Naive thymus-derived CD4-positive, alpha-beta T cell (primary cell): ENCODE data around the gene RAB40B. TPM values are rescaled to one million over a fixed set of nuclear protein-coding genes. Genes with fewer than 3 reads are reported as not detected.

Experiments used
- ATAC-seq: fragments of 150-1000 bp; cut with Tn5 transposase; 2 replicates; pipeline ENCODE4 v1.10.0; 2021; ENCODE audit warnings: mild to moderate bottlenecking, moderate library complexity
- CTCF ChIA-PET: fragments of 350-600 bp; sonication (Branson Sonifier 250); formaldehyde crosslinking; loops from one replicate; lab custom pipeline; 2021; ENCODE audit warnings: antibody characterized with exemption; lab: Charles Lee
- POLR2A ChIA-PET: fragments of 350-600 bp; sonication (Branson Sonifier 250); formaldehyde crosslinking; loops from one replicate; lab custom pipeline; 2021; ENCODE audit warnings: antibody characterized with exemption, inconsistent platforms; lab: Charles Lee
- DNase-seq, 9 donors: peaks; one replicate each; pipeline versions ENCODE4 v3.0.0 to v3.0.0-alpha.2; 2020 to 2022; ENCODE audit warnings: mixed read lengths in 1 of 9
- H3K27ac ChIP-seq: one replicate; pipeline ENCODE4 v1.7.0; 2013; ENCODE audit warnings: mild to moderate bottlenecking, low read depth, low read length, moderate library complexity
- H3K27me3 ChIP-seq, 2 donors: one replicate each; pipeline ENCODE4 v1.7.0; 2013; ENCODE audit warnings: low read length in 2 of 2, mild to moderate bottlenecking in 2 of 2, moderate library complexity in 2 of 2; ENCODE audit not compliant: control insufficient read depth in 2 of 2, insufficient read depth in 2 of 2
- H3K36me3 ChIP-seq, 3 experiments: 1 replicate in 2 of 3; 2 replicates in 1 of 3; pipeline ENCODE4 v1.7.0; 2013; ENCODE audit warnings: low read length in 3 of 3, mild to moderate bottlenecking in 3 of 3, moderate library complexity in 1 of 3; ENCODE audit not compliant: insufficient read depth in 3 of 3, control insufficient read depth in 2 of 3
- H3K4me1 ChIP-seq, 2 donors: one replicate each; pipeline ENCODE4 v1.7.0; 2013; ENCODE audit warnings: low read length in 2 of 2, mild to moderate bottlenecking in 2 of 2, moderate library complexity in 1 of 2; ENCODE audit not compliant: control insufficient read depth in 2 of 2, insufficient read depth in 2 of 2
- H3K4me3 ChIP-seq: 2 replicates; pipeline ENCODE4 v1.7.0; 2013; ENCODE audit warnings: mild to moderate bottlenecking, low read length
- H3K9me3 ChIP-seq, 3 experiments: 1 replicate in 2 of 3; 2 replicates in 1 of 3; pipeline ENCODE4 v1.7.0; 2013; ENCODE audit warnings: low read length in 3 of 3; ENCODE audit not compliant: control insufficient read depth in 2 of 3
- H3K27ac Mint-ChIP-seq, 9 donors: one replicate each; pipeline ENCODE4 v1.8.0; 2020 to 2022; ENCODE audit warnings: mixed read lengths in 9 of 9, mild to moderate bottlenecking in 8 of 9, moderate library complexity in 5 of 9, inconsistent platforms in 2 of 9
- H3K27me3 Mint-ChIP-seq, 5 donors: one replicate each; pipeline ENCODE4 v1.8.0; 2021 to 2022; ENCODE audit warnings: mixed read lengths in 5 of 5, mild to moderate bottlenecking in 1 of 5
- H3K36me3 Mint-ChIP-seq, 5 donors: one replicate each; pipeline ENCODE4 v1.8.0; 2020 to 2022; ENCODE audit warnings: mixed read lengths in 5 of 5, mild to moderate bottlenecking in 3 of 5, inconsistent platforms in 1 of 5
- H3K4me1 Mint-ChIP-seq, 7 donors: one replicate each; pipeline ENCODE4 v1.8.0; 2020 to 2022; ENCODE audit warnings: mixed read lengths in 7 of 7, mild to moderate bottlenecking in 3 of 7, inconsistent platforms in 1 of 7
- H3K4me3 Mint-ChIP-seq, 10 donors: one replicate each; pipeline ENCODE4 v1.8.0; 2020 to 2022; ENCODE audit warnings: mild to moderate bottlenecking in 10 of 10, mixed read lengths in 10 of 10, moderate library complexity in 6 of 10, inconsistent platforms in 2 of 10
- H3K9me3 Mint-ChIP-seq, 11 donors: one replicate each; pipeline ENCODE4 v1.8.0; 2020 to 2022; ENCODE audit warnings: mixed read lengths in 11 of 11, mild to moderate bottlenecking in 4 of 11, inconsistent platforms in 1 of 11, moderate library complexity in 1 of 11
- intact Hi-C, 2 donors: fragments of 100-400 bp; cut with micrococcal nuclease; formaldehyde crosslinking; loops; one replicate each; pipeline ENCODE4 v1.15.1; 2023
- polyA plus RNA-seq, 2 donors: library from polyadenylated mRNA; unstranded; fragments of 300-500 nt; fragmentation: Illumina TruSeq; gene quantifications; one replicate each; pipeline ENCODE4 v1.2.3, GENCODE V29; 2021
- total RNA-seq, 6 experiments: library from RNA in 5 of 6; stranded (reverse) in 5 of 6; gene quantifications; 1 replicate in 5 of 6; 2 replicates in 1 of 6; pipeline ENCODE4 v1.2.3 and lab custom pipeline; 2021 to 2026

RAB40B gene
- total and polyA plus RNA-seq, 7 experiments from 2014 or later = 1.3 to 6.1 (median 2.9) TPM

GRCh38 chr17:82670661-82671450, 27.6 kb downstream of the RAB40B start:
- no peaks in the 10 kb centered on the region for H3K36me3 ChIP-seq
- Mint-ChIP-seq H3K4me3 (no peak overlapping the region), H3K4me1 (peaks cover 0 to 12% (median 9%) of the 10 kb centered on the region in 7 donors), H3K27ac (peak overlapping the region in 2 of 9 donors; percentile 26 to 72), H3K9me3 (no peaks in the 10 kb centered on the region), H3K27me3 (no peaks in the 10 kb centered on the region), H3K36me3 (peaks cover 0 to 4% (median 0%) of the 10 kb centered on the region in 5 donors)
- CTCF ChIA-PET = interaction anchor here (0.7 kb wide), 1 partner anchor 27 kb away, joined by 5 read pairs; no protein-coding TSS in a partner anchor
- ATAC-seq = no peak
- no peaks in the 10 kb centered on the region for H3K4me1 ChIP-seq
- no peaks in the 10 kb centered on the region for H3K9me3 ChIP-seq
- H3K4me3 ChIP-seq = no peak overlapping the region
- POLR2A ChIA-PET = no interaction called here
- no peaks in the 10 kb centered on the region for H3K27me3 ChIP-seq
- intact Hi-C loops = no loop called here
- H3K27ac ChIP-seq = no peak overlapping the region
- DNase-seq = no peak

GRCh38 chr17:82668631-82669099, 29.8 kb downstream of the RAB40B start:
- Mint-ChIP-seq H3K27ac (no peak overlapping the region), H3K4me3 (peak overlapping the region in 6 of 10 donors; percentile 21 to 60 (median 47)), H3K36me3 (no peaks in the 10 kb centered on the region), H3K27me3 (no peaks in the 10 kb centered on the region), H3K9me3 (no peaks in the 10 kb centered on the region), H3K4me1 (peaks cover 0 to 12% (median 9%) of the 10 kb centered on the region in 7 donors)
- ATAC-seq (peak; percentile 92), DNase-seq (peak in 7 of 9 donors; percentile 23 to 45 (median 42))
- Histone ChIP-seq H3K4me1 (no peaks in the 10 kb centered on the region), H3K27me3 (no peaks in the 10 kb centered on the region), H3K9me3 (no peaks in the 10 kb centered on the region), H3K27ac (no peak overlapping the region), H3K4me3 (no peak overlapping the region), H3K36me3 (no peaks in the 10 kb centered on the region)
- ChIA-PET CTCF (interaction anchor here (0.6 to 1.0 kb wide), 3 partner anchors 97 to 104 kb away, joined by 3 to 4 read pairs (median 4); no protein-coding TSS in a partner anchor), POLR2A (no interaction called here)
- intact Hi-C loops = loop anchor here in 1 of 2 donors (1.0 kb wide), 2 partner anchors 48 to 107 kb away; partner anchors contain the start of gene FN3KRP

- no peaks in the 10 kb centered on the region for H3K9me3 Mint-ChIP-seq
- H3K27ac Mint-ChIP-seq = no peak overlapping the region
- no peaks in the 10 kb centered on the region for H3K36me3 Mint-ChIP-seq
These were observed 30.4 kb downstream of the RAB40B start for GRCh38 chr17:82668024-82668630.

GRCh38 chr17:82667668-82668000, 30.9 kb downstream of the RAB40B start:
- intact Hi-C loops = no loop called here
- no peaks in the 10 kb centered on the region for H3K36me3 Mint-ChIP-seq

More at GRCh38 chr17:82668024-82668630, 30.4 kb downstream of the RAB40B start:
- Mint-ChIP-seq H3K27me3 (no peaks in the 10 kb centered on the region), H3K4me1 (peaks cover 0 to 12% (median 9%) of the 10 kb centered on the region in 7 donors), H3K4me3 (peak overlapping the region in 2 of 10 donors; percentile 49 to 57)
- Histone ChIP-seq H3K4me3 (no peak overlapping the region), H3K27ac (no peak overlapping the region), H3K4me1 (no peaks in the 10 kb centered on the region), H3K36me3 (no peaks in the 10 kb centered on the region), H3K27me3 (no peaks in the 10 kb centered on the region), H3K9me3 (no peaks in the 10 kb centered on the region)
- DNase-seq = no peak
- POLR2A ChIA-PET = no interaction called here
- ATAC-seq = no peak
- CTCF ChIA-PET = interaction anchor here (0.6 to 1.0 kb wide), 3 partner anchors 103 to 108 kb away, joined by 3 to 4 read pairs (median 3); no protein-coding TSS in a partner anchor
- intact Hi-C loops = loop anchor here in 1 of 2 donors (1.0 kb wide), 2 partner anchors 48 to 107 kb away; partner anchors contain the start of gene FN3KRP

GRCh38 chr17:82666931-82667667, 31.4 kb downstream of the RAB40B start:
- Histone ChIP-seq H3K27me3 (no peaks in the 10 kb centered on the region), H3K4me3 (no peak overlapping the region), H3K9me3 (no peaks in the 10 kb centered on the region), H3K27ac (no peak overlapping the region), H3K36me3 (no peaks in the 10 kb centered on the region), H3K4me1 (no peaks in the 10 kb centered on the region)
- Mint-ChIP-seq H3K36me3 (no peaks in the 10 kb centered on the region), H3K27ac (no peak overlapping the region), H3K27me3 (no peaks in the 10 kb centered on the region), H3K4me1 (peaks cover 2 to 12% (median 9%) of the 10 kb centered on the region in 7 donors), H3K9me3 (no peaks in the 10 kb centered on the region), H3K4me3 (no peak overlapping the region)
- no peak for ATAC-seq
- intact Hi-C loops = no loop called here
- DNase-seq = no peak
- ChIA-PET POLR2A (no interaction called here), CTCF (interaction anchor here (1.0 kb wide), 1 partner anchor 108 kb away, joined by 3 read pairs; no protein-coding TSS in a partner anchor)

More at GRCh38 chr17:82667668-82668000, 30.9 kb downstream of the RAB40B start:
- Mint-ChIP-seq H3K27ac (no peak overlapping the region), H3K9me3 (no peaks in the 10 kb centered on the region), H3K4me1 (peaks cover under 1 to 12% (median 9%) of the 10 kb centered on the region in 7 donors), H3K4me3 (no peak overlapping the region), H3K27me3 (no peaks in the 10 kb centered on the region)
- no peaks in the 10 kb centered on the region for H3K9me3 ChIP-seq
- H3K27me3 ChIP-seq = no peaks in the 10 kb centered on the region
- CTCF ChIA-PET = interaction anchor here (0.6 to 1.0 kb wide), 2 partner anchors 108 to 109 kb away, joined by 3 read pairs; no protein-coding TSS in a partner anchor
- no peak overlapping the region for H3K4me3 ChIP-seq
- no peak overlapping the region for H3K27ac ChIP-seq
- POLR2A ChIA-PET = no interaction called here
- H3K4me1 ChIP-seq = no peaks in the 10 kb centered on the region
- ATAC-seq = no peak
- DNase-seq = no peak
- H3K36me3 ChIP-seq = no peaks in the 10 kb centered on the region

- H3K4me3 Mint-ChIP-seq = no peak overlapping the region
- intact Hi-C loops = no loop called here
- H3K27me3 ChIP-seq = no peaks in the 10 kb centered on the region
- H3K9me3 ChIP-seq = no peaks in the 10 kb centered on the region
- peaks cover 0 to 4% (median 0%) of the 10 kb centered on the region in 5 donors for H3K36me3 Mint-ChIP-seq
- peaks cover 2 to 8% (median 5%) of the 10 kb centered on the region in 7 donors for H3K4me1 Mint-ChIP-seq
- ATAC-seq (no peak), DNase-seq (no peak)
- no peaks in the 10 kb centered on the region for H3K4me1 ChIP-seq
- H3K4me3 ChIP-seq = no peak overlapping the region
- H3K9me3 Mint-ChIP-seq = no peaks in the 10 kb centered on the region
- H3K36me3 ChIP-seq = no peaks in the 10 kb centered on the region
- CTCF ChIA-PET = no interaction called here
- no peak overlapping the region for H3K27ac Mint-ChIP-seq
- H3K27ac ChIP-seq = no peak overlapping the region
- POLR2A ChIA-PET = no interaction called here
- no peaks in the 10 kb centered on the region for H3K27me3 Mint-ChIP-seq
These were observed 32.6 kb downstream of the RAB40B start for GRCh38 chr17:82665891-82666290.
